Peyer's patch (tissue), 4 donors: ENCODE results near the gene CUL2. TPM values are rescaled to one million over a fixed set of nuclear protein-coding genes. Genes with fewer than 3 reads are reported as not detected.

Experiments used
- DNase-seq, 3 donors: peaks; one replicate each; pipeline ENCODE4 v3.0.0-alpha.2; 2017 to 2019
- H3K27ac ChIP-seq, 4 donors: fragments of 200-600 bp; sonication (generic); one replicate each; pipeline ENCODE4 v1.5.1; 2016 to 2019
- H3K27me3 ChIP-seq, 2 donors: fragments of 200-600 bp; sonication (generic); one replicate each; pipeline ENCODE4 v1.5.1; 2019
- H3K36me3 ChIP-seq, 3 donors: fragments of 200-600 bp; sonication (generic); one replicate each; pipeline ENCODE4 v1.5.1; 2016 to 2019
- H3K4me1 ChIP-seq, 4 donors: fragments of 200-600 bp; sonication (generic); one replicate each; pipeline ENCODE4 v1.5.1; 2016 to 2019
- H3K4me3 ChIP-seq, 4 donors: fragments of 200-600 bp; sonication (generic); 1 replicate in 3 of 4; 2 replicates in 1 of 4; pipeline ENCODE4 v1.5.1; 2016 to 2019; ENCODE audit warnings: mild to moderate bottlenecking in 1 of 4
- H3K9me3 ChIP-seq, 4 donors: fragments of 200-600 bp; sonication (generic); one replicate each; pipeline ENCODE4 v1.5.1; 2016 to 2019; ENCODE audit warnings: mild to moderate bottlenecking in 1 of 4
- POLR2A ChIP-seq, 2 donors: fragments of 450-650 bp; IDR thresholded peaks; one replicate each; pipeline ENCODE4 v1.5.1; 2017; ENCODE audit warnings: antibody characterized with exemption in 2 of 2, mild to moderate bottlenecking in 2 of 2, moderate library complexity in 2 of 2
- total RNA-seq, 4 donors: library from RNA; depleted of rRNA; stranded (reverse); fragments of >200 nt; gene quantifications; one replicate each; pipeline ENCODE4 v1.1.0, GENCODE V29; 2016
- TF ChIP-seq, protein P1 (sequence below), 6 experiments: fragments of 450-650 bp in 4 of 6; fragments of 200-600 bp in 2 of 6; sonication (generic) in 1 of 6; IDR thresholded peaks; one replicate each; pipeline ENCODE4 v1.5.1; 2017 to 2019; ENCODE audit warnings: antibody characterized with exemption in 6 of 6, mild to moderate bottlenecking in 3 of 6, moderate library complexity in 1 of 6

CUL2 gene
- total RNA-seq, 4 donors from 2014 or later: 13.8 to 21.6 (median 17.7) TPM

DNA sequence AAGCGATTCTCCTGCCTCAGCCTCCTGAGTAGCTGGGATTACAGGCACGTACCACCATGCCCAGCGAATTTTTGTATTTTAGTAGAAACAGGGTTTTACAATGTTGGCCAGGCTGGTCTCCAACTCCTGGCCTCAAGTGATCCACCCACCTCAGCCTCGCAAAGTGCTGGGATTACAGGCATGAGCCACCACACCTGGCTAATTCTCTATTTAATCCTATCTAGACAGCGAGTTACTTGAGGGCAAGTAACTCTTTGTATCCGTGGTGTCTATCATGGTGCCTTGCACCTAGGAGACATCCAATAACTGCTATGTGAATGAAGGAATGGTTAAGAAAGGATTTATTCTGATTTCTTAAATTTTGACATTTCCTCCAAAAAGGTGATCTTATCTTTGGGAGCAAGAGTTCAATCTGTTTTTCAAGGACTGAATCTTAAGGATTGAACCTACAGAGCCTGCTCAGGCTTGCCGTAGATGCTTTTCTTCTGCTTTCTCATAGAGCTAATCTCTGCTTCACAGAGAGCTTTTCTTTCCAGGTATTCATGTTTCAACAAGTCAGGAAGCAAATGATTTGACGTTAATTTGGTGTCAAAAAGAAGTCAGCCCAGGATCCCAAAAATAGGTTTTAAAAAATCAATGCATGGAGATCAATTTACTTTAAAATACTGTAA is 101.6 kb downstream of the CUL2 start:
- no peak for TF ChIP-seq POLR2A (IDR thresholded peaks at IDR 0.05)
- TF ChIP-seq, protein P1, sequence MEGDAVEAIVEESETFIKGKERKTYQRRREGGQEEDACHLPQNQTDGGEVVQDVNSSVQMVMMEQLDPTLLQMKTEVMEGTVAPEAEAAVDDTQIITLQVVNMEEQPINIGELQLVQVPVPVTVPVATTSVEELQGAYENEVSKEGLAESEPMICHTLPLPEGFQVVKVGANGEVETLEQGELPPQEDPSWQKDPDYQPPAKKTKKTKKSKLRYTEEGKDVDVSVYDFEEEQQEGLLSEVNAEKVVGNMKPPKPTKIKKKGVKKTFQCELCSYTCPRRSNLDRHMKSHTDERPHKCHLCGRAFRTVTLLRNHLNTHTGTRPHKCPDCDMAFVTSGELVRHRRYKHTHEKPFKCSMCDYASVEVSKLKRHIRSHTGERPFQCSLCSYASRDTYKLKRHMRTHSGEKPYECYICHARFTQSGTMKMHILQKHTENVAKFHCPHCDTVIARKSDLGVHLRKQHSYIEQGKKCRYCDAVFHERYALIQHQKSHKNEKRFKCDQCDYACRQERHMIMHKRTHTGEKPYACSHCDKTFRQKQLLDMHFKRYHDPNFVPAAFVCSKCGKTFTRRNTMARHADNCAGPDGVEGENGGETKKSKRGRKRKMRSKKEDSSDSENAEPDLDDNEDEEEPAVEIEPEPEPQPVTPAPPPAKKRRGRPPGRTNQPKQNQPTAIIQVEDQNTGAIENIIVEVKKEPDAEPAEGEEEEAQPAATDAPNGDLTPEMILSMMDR (IDR thresholded peaks at IDR 0.05): no peak
- Histone ChIP-seq H3K4me3 (no peak overlapping the region), H3K36me3 (no peaks in the 10 kb centered on the region), H3K4me1 (no peaks in the 10 kb centered on the region), H3K27ac (no peak overlapping the region), H3K9me3 (peaks cover 0 to 10% (median 3%) of the 10 kb centered on the region in 4 donors), H3K27me3 (no peaks in the 10 kb centered on the region)
- DNase-seq: peak in 1 of 3 donors; percentile 1

DNA sequence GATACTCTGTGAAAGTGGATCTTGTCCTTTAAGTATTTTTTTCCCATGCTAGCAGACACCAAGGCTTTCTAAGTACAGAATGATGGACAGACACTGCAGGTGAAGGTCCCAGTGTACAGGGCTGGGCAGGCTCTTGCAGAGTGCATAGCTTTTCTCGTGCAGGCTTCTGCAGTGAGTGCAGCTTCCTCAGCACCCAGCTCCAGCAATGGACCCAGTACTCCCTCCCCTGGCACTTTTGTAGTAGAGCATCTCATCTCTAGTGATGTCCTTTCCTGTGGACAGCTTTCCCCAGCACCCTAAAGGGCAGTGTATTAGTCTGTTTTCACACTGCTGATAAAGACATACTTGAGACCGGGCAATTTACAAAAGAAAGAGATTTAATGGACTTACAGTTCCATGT is 104.3 kb downstream of the CUL2 start:
- Histone ChIP-seq H3K27me3 (no peaks in the 10 kb centered on the region), H3K4me1 (no peaks in the 10 kb centered on the region), H3K36me3 (no peaks in the 10 kb centered on the region), H3K27ac (no peak overlapping the region), H3K4me3 (no peak overlapping the region), H3K9me3 (peaks cover 0 to 10% (median 3%) of the 10 kb centered on the region in 4 donors)
- no peak for TF ChIP-seq POLR2A (IDR thresholded peaks at IDR 0.05)
- TF ChIP-seq, protein P1 (IDR thresholded peaks at IDR 0.05): peak in 2 of 6 experiments; percentile 12 to 19
- DNase-seq: peak in 1 of 3 donors; percentile 13

DNA sequence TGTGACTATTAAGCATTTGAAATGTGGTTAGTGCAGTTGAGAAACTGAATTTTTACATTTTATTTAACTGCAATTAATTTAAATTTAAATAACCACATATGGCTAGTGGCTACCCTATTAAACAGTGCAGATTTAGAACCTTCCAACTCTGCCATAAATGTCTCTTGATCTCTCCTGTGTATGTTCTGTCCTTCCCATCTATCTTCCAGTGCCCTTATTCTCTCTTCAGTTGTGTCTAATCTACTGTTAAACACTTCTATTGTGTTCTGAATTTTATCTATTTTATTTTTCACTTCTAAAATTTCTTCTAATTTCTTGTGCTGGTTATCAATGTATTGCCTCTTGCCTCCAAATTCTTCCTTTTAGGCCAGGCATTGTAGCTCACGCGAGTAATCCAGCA is 105.0 kb downstream of the CUL2 start:
- TF ChIP-seq, protein P1 (IDR thresholded peaks at IDR 0.05): no peak
- no peak for TF ChIP-seq POLR2A (IDR thresholded peaks at IDR 0.05)

DNA sequence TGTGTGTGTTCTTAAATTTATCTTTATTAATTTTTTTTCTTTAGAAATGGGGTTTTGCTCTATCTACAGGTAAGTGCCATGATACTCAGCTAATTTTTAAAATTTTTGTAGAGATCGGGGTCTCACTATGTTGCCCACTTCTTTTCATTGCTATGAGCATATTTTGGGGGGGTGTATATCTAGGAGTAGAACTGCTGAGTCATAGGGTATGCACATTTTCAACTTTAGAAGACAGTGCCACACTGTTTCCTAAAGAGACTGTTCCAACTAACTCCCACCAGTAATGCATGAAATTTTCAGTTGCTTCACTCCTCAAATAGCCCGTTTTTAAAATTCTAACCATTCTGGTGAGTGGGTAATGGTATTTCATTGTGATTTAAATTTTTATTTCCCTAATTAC is 108.3 kb downstream of the CUL2 start:
- TF ChIP-seq POLR2A (IDR thresholded peaks at IDR 0.05): no peak
- TF ChIP-seq, protein P1 (IDR thresholded peaks at IDR 0.05): no peak

More for the DNA sequence above, 105.0 kb downstream of the CUL2 start:
- no peak overlapping the region for H3K4me3 ChIP-seq
- H3K36me3 ChIP-seq: no peaks in the 10 kb centered on the region
- H3K27me3 ChIP-seq: no peaks in the 10 kb centered on the region
- H3K27ac ChIP-seq: no peak overlapping the region
- DNase-seq: no peak
- H3K4me1 ChIP-seq: no peaks in the 10 kb centered on the region
- peaks cover 0 to 10% (median 3%) of the 10 kb centered on the region in 4 donors for H3K9me3 ChIP-seq

DNA sequence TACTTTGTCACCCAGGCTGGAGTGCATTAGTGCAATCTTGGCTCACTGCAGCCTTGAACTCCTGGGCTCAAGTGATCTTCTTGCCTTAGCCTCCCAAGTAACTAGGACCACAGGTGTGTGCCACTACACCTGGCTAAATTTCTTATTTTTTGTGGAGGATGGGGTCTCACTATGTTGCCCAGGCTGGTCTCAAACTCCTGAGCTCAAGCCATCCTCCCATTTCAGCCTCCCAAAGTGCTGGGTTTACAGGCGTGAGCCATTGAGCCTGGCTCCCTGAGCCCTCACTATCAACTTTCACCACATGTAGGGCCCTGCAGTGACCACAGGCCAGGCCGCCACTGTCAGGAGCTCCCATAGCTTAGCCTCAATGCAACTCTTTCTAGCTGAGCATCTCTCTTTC is 110.2 kb downstream of the CUL2 start:
- DNase-seq: no peak
- H3K27ac ChIP-seq: no peak overlapping the region
- peaks cover 0 to 5% (median 0%) of the 10 kb centered on the region in 4 donors for H3K9me3 ChIP-seq
- no peaks in the 10 kb centered on the region for H3K36me3 ChIP-seq
- no peaks in the 10 kb centered on the region for H3K4me1 ChIP-seq
- H3K27me3 ChIP-seq: no peaks in the 10 kb centered on the region
- TF ChIP-seq, protein P1 (IDR thresholded peaks at IDR 0.05): no peak
- TF ChIP-seq POLR2A (IDR thresholded peaks at IDR 0.05): no peak
- no peak overlapping the region for H3K4me3 ChIP-seq

More for the DNA sequence above, 108.3 kb downstream of the CUL2 start:
- H3K4me3 ChIP-seq: no peak overlapping the region
- no peak overlapping the region for H3K27ac ChIP-seq
- peaks cover 0 to 10% (median 3%) of the 10 kb centered on the region in 4 donors for H3K9me3 ChIP-seq
- no peaks in the 10 kb centered on the region for H3K27me3 ChIP-seq
- DNase-seq: no peak
- no peaks in the 10 kb centered on the region for H3K4me1 ChIP-seq
- H3K36me3 ChIP-seq: no peaks in the 10 kb centered on the region
